Adipose tissue (tissue), 3 donors: ENCODE results near the gene SLC22A7. TPM values are rescaled to one million over a fixed set of nuclear protein-coding genes. Genes with fewer than 3 reads are reported as not detected.
"Not testable (repeated sequence)": the region's sequence is repeated elsewhere in the genome, so short reads cannot be mapped to it uniquely, and the experiment has no call there.

ENCODE experiments used
- H3K27ac ChIP-seq: one replicate; pipeline ENCODE4 v1.5.1; 2013; ENCODE audit warnings: low read depth, low read length
- WGBS, 3 donors: extraction: QIAGEN DNeasy Blood & Tissue Kit; methylation state at CpG; one replicate each; pipeline ENCODE4 v1.1.7; 2013; 5-methylcytosine and 5-hydroxymethylcytosine counted together
- polyA plus RNA-seq, 3 donors: library from polyadenylated mRNA; stranded (reverse); fragments of 200-250 nt; gene quantifications; one replicate each; pipeline ENCODE4 v1.2.3, GENCODE V29; 2013
- donor health status: healthy with polysubstance abuse.
- donor health status: Bipolar disorder and iron deficiency.
- donor health status: healthy.

The SLC22A7 gene
- polyA plus RNA-seq, 3 donors = not detected

GRCh38 chr6:43292763-43293318 is 5.2 kb upstream of the SLC22A7 start:
- no peak overlapping the region for H3K27ac ChIP-seq
- WGBS, 3 donors = 63 to 82% (median 71%) methylated on average over 5 of the region's 5 CpGs

- no peak overlapping the region for H3K27ac ChIP-seq
- 82 to 95% (median 93%) methylated on average over 3 of the region's 3 CpGs for WGBS, 3 donors
Measured at GRCh38 chr6:43293698-43294097, 4.4 kb upstream of the SLC22A7 start.

DNA sequence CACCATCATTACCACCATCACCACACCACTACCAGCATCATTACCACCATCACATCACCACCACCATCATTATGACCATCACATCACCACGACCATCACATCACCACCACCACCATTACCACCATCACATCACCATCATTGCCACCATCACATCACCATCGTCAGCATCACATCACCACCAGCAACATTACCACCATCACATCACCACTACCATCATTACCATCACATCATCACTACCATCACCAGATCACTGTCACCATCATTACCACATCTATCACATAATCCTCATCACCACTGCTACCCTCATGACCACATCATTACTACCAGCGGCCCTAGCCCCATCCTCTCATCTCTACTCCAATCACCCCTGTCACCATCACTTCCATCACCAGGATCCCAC is 3.5 kb upstream of the SLC22A7 start:
- H3K27ac ChIP-seq = no peak overlapping the region
- WGBS, 3 donors = 77 to 85% (median 84%) methylated on average over 3 of the region's 3 CpGs

DNA sequence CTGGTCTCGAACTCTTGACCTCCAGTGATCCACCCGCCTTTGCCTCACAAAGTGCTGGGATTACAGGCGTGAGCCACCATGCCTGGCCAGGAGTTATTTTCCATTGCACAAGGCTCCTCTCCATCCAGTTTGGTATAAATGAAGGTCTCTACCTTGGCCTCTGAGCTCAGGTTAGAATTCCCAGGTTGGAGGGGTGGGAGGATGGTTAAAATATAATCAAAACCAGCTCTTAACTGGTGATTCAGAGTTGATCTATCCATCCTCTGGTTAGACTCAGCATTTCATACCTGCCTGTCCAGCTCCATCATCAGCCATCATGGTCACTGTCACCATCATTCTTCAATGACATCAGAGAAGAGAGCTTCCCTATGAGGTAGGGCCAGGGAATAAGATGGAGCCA is 2.6 kb upstream of the SLC22A7 start:
- no peak overlapping the region for H3K27ac ChIP-seq
- 88 to 95% (median 93%) methylated on average over 3 of the region's 3 CpGs for WGBS, 3 donors

DNA sequence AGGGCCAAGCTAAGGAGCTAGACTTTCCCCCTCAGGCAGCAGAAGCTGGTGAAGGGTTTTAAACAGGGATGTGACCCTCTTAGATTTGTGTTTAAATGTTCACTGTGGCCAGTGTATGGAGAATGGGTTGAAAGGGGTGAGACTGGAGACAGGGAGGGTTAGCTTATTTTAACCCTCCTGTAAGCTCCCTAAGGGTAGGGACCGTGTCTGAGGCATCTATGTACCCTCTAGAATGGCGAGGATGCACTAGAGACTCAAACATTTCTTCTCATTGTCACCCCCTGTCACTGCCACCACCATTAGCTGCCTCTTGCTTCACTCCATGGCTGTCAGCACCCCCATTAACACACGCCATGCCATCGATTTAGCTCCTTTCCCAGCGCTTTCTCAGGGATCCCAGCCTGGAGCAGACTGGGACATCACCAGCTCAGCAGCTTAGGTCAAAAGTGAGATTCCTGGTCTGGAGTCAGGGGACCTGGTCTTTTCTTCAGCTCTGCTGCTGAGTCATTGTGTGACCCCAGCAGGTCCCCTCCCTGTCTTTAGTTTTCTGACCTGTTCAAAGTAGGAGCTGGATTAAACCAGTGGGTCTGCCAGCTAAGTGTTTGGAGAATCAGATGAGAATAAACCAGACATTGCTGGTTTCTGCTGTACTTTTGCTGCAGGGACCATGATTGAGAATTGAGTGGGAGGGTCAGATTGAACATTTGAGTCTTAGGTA is 1.1 kb upstream of the SLC22A7 start:
- H3K27ac ChIP-seq = no peak overlapping the region
- WGBS, 3 donors = 84 to 90% (median 89%) methylated on average over 5 of the region's 5 CpGs

DNA sequence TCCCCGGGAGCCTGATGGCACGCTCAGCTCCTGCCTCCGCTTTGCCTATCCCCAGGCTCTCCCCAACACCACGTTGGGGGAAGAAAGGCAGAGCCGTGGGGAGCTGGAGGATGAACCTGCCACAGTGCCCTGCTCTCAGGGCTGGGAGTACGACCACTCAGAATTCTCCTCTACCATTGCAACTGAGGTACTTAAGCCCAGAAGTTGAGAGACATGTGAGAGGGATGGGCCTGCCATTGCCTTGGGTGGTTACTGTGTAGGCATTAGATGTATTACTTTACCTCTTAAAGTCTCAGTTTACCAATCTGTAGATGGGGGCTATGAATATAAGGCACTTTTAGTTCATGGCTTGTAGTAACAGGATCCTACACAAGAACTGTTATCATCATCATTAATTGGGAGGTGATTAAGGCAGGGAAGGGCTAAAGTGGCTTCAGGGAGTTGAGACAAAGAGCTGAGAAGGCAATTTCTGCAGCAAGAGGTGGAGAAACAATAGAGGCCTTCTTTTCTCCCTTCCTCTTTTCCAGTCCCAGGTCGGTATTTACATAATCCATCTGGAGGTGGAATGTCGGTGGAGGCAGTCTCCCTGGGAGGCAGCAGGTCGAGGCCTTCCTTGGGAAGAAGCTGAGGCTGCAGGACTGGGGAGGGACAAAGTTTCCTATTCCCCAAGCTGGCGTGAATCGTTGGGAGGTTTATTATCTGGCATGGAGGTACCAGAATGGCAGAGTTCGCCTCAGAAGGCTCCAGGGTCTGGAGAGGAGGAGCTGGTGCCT is 691 bp downstream of the SLC22A7 start:
- WGBS, 3 donors = 70 to 74% (median 71%) methylated on average over 12 of the region's 12 CpGs
- H3K27ac ChIP-seq = no peak overlapping the region

- WGBS, 3 donors = 81 to 84% (median 81%) methylated on average over 18 of the region's 18 CpGs
- H3K27ac ChIP-seq = no peak overlapping the region
Measured at GRCh38 chr6:43299338-43300293, 1.6 kb downstream of the SLC22A7 start.

DNA sequence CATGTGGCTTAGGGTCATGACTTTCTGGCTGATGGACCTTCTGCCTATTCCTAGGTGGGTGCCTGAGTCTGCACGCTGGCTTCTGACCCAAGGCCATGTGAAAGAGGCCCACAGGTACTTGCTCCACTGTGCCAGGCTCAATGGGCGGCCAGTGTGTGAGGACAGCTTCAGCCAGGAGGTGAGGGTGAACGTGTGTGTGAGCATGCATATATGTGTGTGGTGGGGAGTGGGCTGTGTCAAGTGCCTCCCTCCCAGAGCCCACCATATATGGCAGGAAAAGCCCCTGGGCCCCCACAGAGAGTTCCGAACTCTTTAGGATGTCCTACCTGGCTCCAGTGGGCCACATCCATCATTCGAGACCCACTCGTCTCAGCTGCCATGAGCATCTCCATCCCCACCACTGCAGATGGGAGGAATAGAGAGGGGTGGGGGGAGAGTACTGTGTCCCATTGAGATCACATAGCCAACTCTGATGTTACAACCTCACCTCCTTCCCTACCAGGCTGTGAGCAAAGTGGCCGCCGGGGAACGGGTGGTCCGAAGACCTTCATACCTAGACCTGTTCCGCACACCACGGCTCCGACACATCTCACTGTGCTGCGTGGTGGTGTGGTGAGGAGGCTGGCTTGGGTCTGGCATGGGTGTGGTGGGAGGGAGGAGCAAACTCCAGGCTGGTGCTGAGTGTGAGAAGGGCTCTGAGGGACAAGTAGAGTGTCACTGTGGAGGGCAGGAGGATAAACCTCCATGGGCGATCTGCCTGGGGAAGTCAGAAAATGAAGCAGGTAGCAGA is 3.2 kb downstream of the SLC22A7 start:
- no peak overlapping the region for H3K27ac ChIP-seq
- 85 to 91% (median 88%) methylated on average over 15 of the region's 15 CpGs for WGBS, 3 donors

GRCh38 chr6:43302126-43302525 is 4.1 kb downstream of the SLC22A7 start:
- 80 to 86% (median 81%) methylated on average over 19 of the region's 19 CpGs for whole genome bisulfite sequencing, 3 donors
- H3K27ac ChIP-seq = no peak overlapping the region

- WGBS, 3 donors = 80 to 93% (median 88%) methylated on average over 11 of the region's 11 CpGs
- not testable (repeated sequence) for H3K27ac ChIP-seq
Measured at GRCh38 chr6:43303006-43303405, 4.9 kb downstream of the SLC22A7 start.

DNA sequence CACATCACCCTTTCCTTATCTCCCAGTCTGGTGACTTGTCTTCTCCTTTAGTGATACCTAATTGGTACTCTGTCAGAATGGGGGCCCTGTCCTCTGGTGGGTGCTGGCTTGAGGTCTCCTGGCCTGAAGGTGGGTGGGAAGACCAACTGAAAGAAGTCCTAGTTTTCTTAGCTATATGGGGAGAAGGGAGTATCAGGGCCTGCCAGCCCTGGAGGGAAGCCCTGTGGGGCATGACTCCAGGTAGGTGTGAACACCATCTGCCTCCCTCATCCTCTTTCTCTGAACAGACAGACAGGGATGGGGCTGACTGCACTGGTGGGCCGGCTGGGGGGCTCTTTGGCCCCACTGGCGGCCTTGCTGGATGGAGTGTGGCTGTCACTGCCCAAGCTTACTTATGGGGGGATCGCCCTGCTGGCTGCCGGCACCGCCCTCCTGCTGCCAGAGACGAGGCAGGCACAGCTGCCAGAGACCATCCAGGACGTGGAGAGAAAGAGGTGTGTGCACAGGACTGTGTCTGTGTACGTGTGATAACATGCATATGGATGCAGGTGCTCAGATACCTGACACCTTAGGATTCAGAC is 5.8 kb downstream of the SLC22A7 start:
- no peak overlapping the region for H3K27ac ChIP-seq
- WGBS, 3 donors = 77 to 84% (median 77%) methylated on average over 8 of the region's 8 CpGs

DNA sequence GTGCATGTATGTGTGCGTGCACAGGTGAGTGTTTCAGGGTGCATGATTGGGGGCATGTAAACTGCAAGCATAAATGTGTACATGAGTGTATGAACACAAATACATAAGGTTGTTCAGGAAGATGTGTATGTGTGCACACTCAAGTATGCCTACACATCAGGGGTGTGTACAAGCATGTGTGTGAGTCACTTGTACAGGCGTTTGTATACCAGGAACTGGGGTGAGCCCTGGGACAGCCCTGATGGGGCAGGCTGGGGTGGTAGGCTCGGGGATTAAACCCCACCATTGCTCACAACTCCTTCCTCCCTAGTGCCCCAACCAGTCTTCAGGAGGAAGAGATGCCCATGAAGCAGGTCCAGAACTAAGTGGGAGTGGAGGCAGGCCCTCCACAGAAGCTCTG is 6.3 kb downstream of the SLC22A7 start:
- no peak overlapping the region for H3K27ac ChIP-seq
- 78 to 84% (median 83%) methylated on average over 3 of the region's 3 CpGs for WGBS, 3 donors

DNA sequence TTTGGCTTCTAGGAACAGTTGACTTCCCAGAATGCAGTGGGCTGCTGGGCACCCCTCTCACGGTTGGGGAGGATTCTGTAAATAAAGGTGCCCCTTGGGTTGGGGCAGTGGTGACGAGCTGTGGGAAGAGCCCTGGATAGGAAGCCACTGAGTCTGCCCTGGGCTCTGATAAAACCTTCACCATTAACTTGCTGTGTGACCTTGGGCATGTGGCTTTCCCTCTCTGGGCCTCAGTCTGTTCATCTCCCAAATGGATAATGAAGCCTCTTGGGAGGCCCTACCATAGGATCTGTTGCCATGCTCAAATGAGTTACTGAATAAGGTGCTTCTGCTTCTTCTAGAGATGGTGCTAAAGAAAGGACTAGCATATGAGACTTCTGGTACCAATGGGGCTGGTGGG is 6.8 kb downstream of the SLC22A7 start:
- 76 to 85% (median 79%) methylated on average over 2 of the region's 2 CpGs for WGBS, 3 donors
- H3K27ac ChIP-seq = no peak overlapping the region

DNA sequence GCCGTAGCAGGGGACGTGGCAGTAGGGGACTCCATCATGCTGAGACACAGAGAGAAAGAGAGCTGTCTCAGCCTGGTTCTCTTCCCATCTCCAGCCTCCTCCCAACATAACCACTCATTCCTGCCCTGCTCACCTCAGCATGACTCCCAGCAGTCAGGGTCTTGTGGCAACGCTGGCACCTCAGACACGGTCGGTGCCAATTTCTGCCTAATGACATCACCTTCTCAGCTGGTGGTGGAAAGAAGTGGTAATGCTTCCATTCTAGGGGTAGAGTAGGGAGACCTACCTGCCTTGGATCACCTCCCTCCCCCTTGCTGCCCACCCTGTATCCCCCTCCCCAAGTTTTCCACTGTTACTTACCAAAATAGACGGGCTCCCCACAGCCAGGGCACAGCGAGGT is 8.0 kb downstream of the SLC22A7 start:
- no peak overlapping the region for H3K27ac ChIP-seq
- WGBS, 3 donors = 89 to 95% (median 91%) methylated on average over 7 of the region's 7 CpGs

- no peak overlapping the region for H3K27ac ChIP-seq
- 82 to 87% (median 87%) methylated on average over 4 to 5 of the region's 5 CpGs for WGBS, 3 donors
Measured at GRCh38 chr6:43307451-43308100, 9.5 kb downstream of the SLC22A7 start.

GRCh38 chr6:43308101-43308989 is 10.3 kb downstream of the SLC22A7 start, which contains the start of gene CRIP3:
TSS of gene CRIP3 (minus strand) at chr6:43308826. CDS start at chr6:43308792, 34 bp downstream.
- H3K27ac ChIP-seq = no peak within 1 kb of the TSS
- 7 to 11% (median 10%) methylated on average over 39 of the region's 39 CpGs for WGBS, 3 donors
